Ovary (tissue), 9 donors: ENCODE data around the gene CALML5. TPM values are rescaled to one million over a fixed set of nuclear protein-coding genes. Genes with fewer than 3 reads are reported as not detected.

Experiments
- DNase-seq, 5 donors: peaks; one replicate each; pipeline ENCODE4 v3.0.0-alpha.2; 2019 to 2020
- H3K27ac ChIP-seq, 2 donors: fragments of 200-600 bp; one replicate each; pipeline versions ENCODE4 v1.5.1 to v1.8.0; 2019 to 2022
- H3K27me3 ChIP-seq: fragments of 200-600 bp; one replicate; pipeline ENCODE4 v1.8.0; 2022
- H3K36me3 ChIP-seq: fragments of 200-600 bp; sonication (generic); one replicate; pipeline ENCODE4 v1.5.1; 2019
- H3K4me1 ChIP-seq: one replicate; pipeline ENCODE4 v1.8.1; 2013; ENCODE audit warnings: mild to moderate bottlenecking, moderate library complexity; ENCODE audit not compliant: insufficient read depth
- H3K4me3 ChIP-seq: fragments of 200-600 bp; sonication (generic); one replicate; pipeline ENCODE4 v1.5.1; 2017
- H3K9me3 ChIP-seq, 2 donors: fragments of 200-600 bp in 1 of 2; sonication (generic) in 1 of 2; one replicate each; pipeline versions ENCODE4 v1.5.1 to v1.8.1; 2013 to 2019; ENCODE audit warnings: mild to moderate bottlenecking in 1 of 2, moderate library complexity in 1 of 2
- EP300 ChIP-seq: sonication (generic); formaldehyde crosslinking; IDR thresholded peaks from one replicate; pipeline ENCODE4 v1.6.1; 2017; ENCODE audit warnings: antibody characterized with exemption
- POLR2A ChIP-seq: fragments of 450-650 bp; IDR thresholded peaks from one replicate; pipeline ENCODE4 v1.6.1; 2017; ENCODE audit warnings: antibody characterized with exemption, mild to moderate bottlenecking, moderate library complexity
- WGBS, 3 donors: extraction: QIAGEN DNeasy Blood & Tissue Kit in 1 of 3; methylation state at CpG; one replicate each; pipeline versions ENCODE4 v1.1.5 to v1.1.7; 2013 to 2017; 5-methylcytosine and 5-hydroxymethylcytosine counted together
- intact Hi-C, 4 donors: fragments of 100-400 bp; cut with DNase I; formaldehyde crosslinking; loops; one replicate each; pipeline versions ENCODE4 v1.11.0 to v1.15.1; 2022 to 2023
- polyA plus RNA-seq, 2 donors: library from polyadenylated mRNA; stranded (reverse); fragments of 200-250 nt in 1 of 2; fragments of 350-450 nt in 1 of 2; fragmentation: Illumina TruSeq in 1 of 2; extraction: RNeasy Lipid Tissue Mini Kit (QIAGEN cat#74804) in 1 of 2; gene quantifications; one replicate each; pipeline ENCODE4 v1.2.3, GENCODE V29; 2013 to 2014
- total RNA-seq, 7 donors: library from RNA; depleted of rRNA in 2 of 7; stranded (reverse); fragments of >200 nt in 2 of 7; fragmentation: NEBNext Ultra II Directional in 3 of 7; extraction: Animal tissue kit (Norgen Biotek cat#: 25700) in 3 of 7; gene quantifications; one replicate each; pipeline versions ENCODE4 v1.1.0 to v1.2.4, GENCODE V29; 2016 to 2023
- TF ChIP-seq, protein P1 (sequence below), 3 donors: fragments of 450-650 bp in 2 of 3; fragments of 200-600 bp in 1 of 3; IDR thresholded peaks; one replicate each; pipeline versions ENCODE4 v1.5.1 to v1.8.0; 2016 to 2022; ENCODE audit warnings: antibody characterized with exemption in 3 of 3, mild to moderate bottlenecking in 1 of 3
- donor health status: DM: no; HTN: no; CAD: no; lungs with moderate emphysema.
- donor health status: DM: no; HTN: no; CAD: no.
- donor health status: Bipolar disorder and iron deficiency.
- donor health status: DM: yes; HTN: yes; CAD: no.
- donor health status: DM: no; HTN: no; CAD: no.
- donor health status: DM: yes; HTN: yes; CAD: no.

Gene CALML5
- total and polyA plus RNA-seq, 9 donors = 1.7 TPM; not detected in 8

GRCh38 chr10:5538892-5539651 is 39.7 kb upstream of the CALML5 start:
- TF ChIP-seq, protein P1, sequence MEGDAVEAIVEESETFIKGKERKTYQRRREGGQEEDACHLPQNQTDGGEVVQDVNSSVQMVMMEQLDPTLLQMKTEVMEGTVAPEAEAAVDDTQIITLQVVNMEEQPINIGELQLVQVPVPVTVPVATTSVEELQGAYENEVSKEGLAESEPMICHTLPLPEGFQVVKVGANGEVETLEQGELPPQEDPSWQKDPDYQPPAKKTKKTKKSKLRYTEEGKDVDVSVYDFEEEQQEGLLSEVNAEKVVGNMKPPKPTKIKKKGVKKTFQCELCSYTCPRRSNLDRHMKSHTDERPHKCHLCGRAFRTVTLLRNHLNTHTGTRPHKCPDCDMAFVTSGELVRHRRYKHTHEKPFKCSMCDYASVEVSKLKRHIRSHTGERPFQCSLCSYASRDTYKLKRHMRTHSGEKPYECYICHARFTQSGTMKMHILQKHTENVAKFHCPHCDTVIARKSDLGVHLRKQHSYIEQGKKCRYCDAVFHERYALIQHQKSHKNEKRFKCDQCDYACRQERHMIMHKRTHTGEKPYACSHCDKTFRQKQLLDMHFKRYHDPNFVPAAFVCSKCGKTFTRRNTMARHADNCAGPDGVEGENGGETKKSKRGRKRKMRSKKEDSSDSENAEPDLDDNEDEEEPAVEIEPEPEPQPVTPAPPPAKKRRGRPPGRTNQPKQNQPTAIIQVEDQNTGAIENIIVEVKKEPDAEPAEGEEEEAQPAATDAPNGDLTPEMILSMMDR (IDR thresholded peaks at IDR 0.05) = no peak
- no peak for TF ChIP-seq EP300
- no peak for TF ChIP-seq POLR2A
- Histone ChIP-seq H3K27ac (no peak overlapping the region), H3K36me3 (no peaks in the 10 kb centered on the region), H3K9me3 (no peaks in the 10 kb centered on the region), H3K27me3 (no peaks in the 10 kb centered on the region), H3K4me1 (peaks cover 2% of the 10 kb centered on the region), H3K4me3 (no peak overlapping the region)
- 54 to 61% (median 58%) methylated on average over 19 of the region's 19 CpGs for WGBS, 3 donors
- intact Hi-C loops = loop anchor here in 1 of 4 donors (10.0 kb wide), 1 partner anchor 86 kb away; no protein-coding TSS in a partner anchor
- DNase-seq = peak in 3 of 5 donors; percentile 6 to 17 (median 8)

- TF ChIP-seq, protein P1 (IDR thresholded peaks at IDR 0.05) = no peak
- TF ChIP-seq EP300 = no peak
- no peak for TF ChIP-seq POLR2A
- H3K9me3 ChIP-seq = no peaks in the 10 kb centered on the region
- 62 to 72% (median 70%) methylated on average over 9 of the region's 9 CpGs for WGBS, 3 donors
- H3K27me3 ChIP-seq = no peaks in the 10 kb centered on the region
- peak in 1 of 5 donors; percentile 6 for DNase-seq
- peaks cover 2% of the 10 kb centered on the region for H3K4me1 ChIP-seq
- H3K36me3 ChIP-seq = no peaks in the 10 kb centered on the region
- no peak overlapping the region for H3K4me3 ChIP-seq
- H3K27ac ChIP-seq = no peak overlapping the region
- intact Hi-C loops = loop anchor here in 1 of 4 donors (10.0 kb wide), 1 partner anchor 86 kb away; no protein-coding TSS in a partner anchor
Measured at GRCh38 chr10:5538446-5538845, 39.1 kb upstream of the CALML5 start.

GRCh38 chr10:5537684-5538083 is 38.3 kb upstream of the CALML5 start:
- Histone ChIP-seq H3K4me3 (no peak overlapping the region), H3K4me1 (peaks cover 2% of the 10 kb centered on the region), H3K36me3 (no peaks in the 10 kb centered on the region), H3K27ac (no peak overlapping the region), H3K27me3 (no peaks in the 10 kb centered on the region), H3K9me3 (no peaks in the 10 kb centered on the region)
- TF ChIP-seq, protein P1 (IDR thresholded peaks at IDR 0.05) = no peak
- TF ChIP-seq POLR2A (no peak), EP300 (no peak)
- peak in 1 of 5 donors; percentile 11 for DNase-seq
- WGBS, 3 donors = 87 to 96% (median 88%) methylated on average over 6 of the region's 6 CpGs
- intact Hi-C loops = loop anchor here in 1 of 4 donors (10.0 kb wide), 1 partner anchor 87 kb away; no protein-coding TSS in a partner anchor

GRCh38 chr10:5536486-5537081 is 37.2 kb upstream of the CALML5 start:
- WGBS, 3 donors = 85 to 92% (median 91%) methylated on average over 7 of the region's 7 CpGs

More at GRCh38 chr10:5536486-5537081, 37.2 kb upstream of the CALML5 start:
- Histone ChIP-seq H3K27me3 (no peaks in the 10 kb centered on the region), H3K27ac (no peak overlapping the region), H3K9me3 (no peaks in the 10 kb centered on the region), H3K4me1 (peaks cover 2% of the 10 kb centered on the region), H3K4me3 (no peak overlapping the region), H3K36me3 (no peaks in the 10 kb centered on the region)
- DNase-seq = peak in 1 of 5 donors; percentile 3
- intact Hi-C loops = loop anchor here in 1 of 4 donors (10.0 kb wide), 1 partner anchor 88 kb away; no protein-coding TSS in a partner anchor
- TF ChIP-seq, protein P1 (IDR thresholded peaks at IDR 0.05) = no peak
- TF ChIP-seq POLR2A = no peak
- no peak for TF ChIP-seq EP300
